Stimulated activated naive CD8-positive, alpha-beta T cell treated with anti-CD3 and anti-CD28 coated beads, Interleukin-15, Interleukin-2, amounts not matched to agents 100 ng/mL and 50 ng/mL, for 24 hours (primary cell): ENCODE data around the gene KCNH4.

Experiments used
- H3K27ac Mint-ChIP-seq: one replicate; pipeline ENCODE4 v1.8.0; 2021; ENCODE audit warnings: mild to moderate bottlenecking, mixed read lengths
- H3K27me3 Mint-ChIP-seq: one replicate; pipeline ENCODE4 v1.8.0; 2021; ENCODE audit warnings: mixed read lengths
- H3K36me3 Mint-ChIP-seq: one replicate; pipeline ENCODE4 v1.8.0; 2021; ENCODE audit warnings: low read depth, mixed read lengths
- H3K4me1 Mint-ChIP-seq: one replicate; pipeline ENCODE4 v1.8.0; 2021; ENCODE audit warnings: low read depth, mixed read lengths
- H3K4me3 Mint-ChIP-seq: one replicate; pipeline ENCODE4 v1.8.0; 2021; ENCODE audit warnings: mild to moderate bottlenecking, mixed read lengths
- H3K9me3 Mint-ChIP-seq: one replicate; pipeline ENCODE4 v1.8.0; 2021; ENCODE audit warnings: mixed read lengths

The KCNH4 gene

GRCh38 chr17:42126836-42127235, 54.1 kb downstream of the KCNH4 start:
- peak overlapping the region; percentile 14 for H3K27ac Mint-ChIP-seq
- H3K27me3 Mint-ChIP-seq = no peaks in the 10 kb centered on the region
- no peaks in the 10 kb centered on the region for H3K9me3 Mint-ChIP-seq
- H3K4me3 Mint-ChIP-seq = no peak overlapping the region
- peaks cover 21% of the 10 kb centered on the region for H3K4me1 Mint-ChIP-seq
- H3K36me3 Mint-ChIP-seq = peaks cover 43% of the 10 kb centered on the region

DNA sequence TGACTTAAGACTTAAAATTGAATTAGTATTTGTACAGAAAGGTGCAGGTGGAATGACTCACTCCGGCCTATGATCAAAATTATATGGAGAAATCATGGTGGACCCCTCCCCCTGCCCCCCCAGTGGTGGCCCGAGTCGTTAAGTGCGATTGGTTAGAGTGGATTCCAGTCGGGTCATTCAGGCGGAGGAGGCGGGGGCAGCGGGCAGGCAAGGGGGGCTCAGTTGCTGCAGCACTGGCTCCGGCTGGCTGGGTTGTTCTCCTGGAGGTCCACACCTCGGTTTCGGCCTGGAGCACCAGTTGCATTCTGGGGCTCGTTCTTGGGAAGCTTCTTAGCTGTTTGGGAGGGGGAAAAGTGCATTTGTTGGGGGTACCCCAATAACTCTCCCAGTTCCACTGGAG, 55.4 kb downstream of the KCNH4 start:
- Mint-ChIP-seq H3K27ac (no peak overlapping the region), H3K9me3 (no peaks in the 10 kb centered on the region), H3K36me3 (peaks cover 36% of the 10 kb centered on the region), H3K27me3 (no peaks in the 10 kb centered on the region), H3K4me3 (no peak overlapping the region), H3K4me1 (peaks cover 15% of the 10 kb centered on the region)

GRCh38 chr17:42124256-42124655, 56.7 kb downstream of the KCNH4 start:
- Mint-ChIP-seq H3K36me3 (peaks cover 26% of the 10 kb centered on the region), H3K9me3 (no peaks in the 10 kb centered on the region), H3K27ac (no peak overlapping the region), H3K4me1 (peaks cover 25% of the 10 kb centered on the region), H3K27me3 (no peaks in the 10 kb centered on the region), H3K4me3 (no peak overlapping the region)

DNA sequence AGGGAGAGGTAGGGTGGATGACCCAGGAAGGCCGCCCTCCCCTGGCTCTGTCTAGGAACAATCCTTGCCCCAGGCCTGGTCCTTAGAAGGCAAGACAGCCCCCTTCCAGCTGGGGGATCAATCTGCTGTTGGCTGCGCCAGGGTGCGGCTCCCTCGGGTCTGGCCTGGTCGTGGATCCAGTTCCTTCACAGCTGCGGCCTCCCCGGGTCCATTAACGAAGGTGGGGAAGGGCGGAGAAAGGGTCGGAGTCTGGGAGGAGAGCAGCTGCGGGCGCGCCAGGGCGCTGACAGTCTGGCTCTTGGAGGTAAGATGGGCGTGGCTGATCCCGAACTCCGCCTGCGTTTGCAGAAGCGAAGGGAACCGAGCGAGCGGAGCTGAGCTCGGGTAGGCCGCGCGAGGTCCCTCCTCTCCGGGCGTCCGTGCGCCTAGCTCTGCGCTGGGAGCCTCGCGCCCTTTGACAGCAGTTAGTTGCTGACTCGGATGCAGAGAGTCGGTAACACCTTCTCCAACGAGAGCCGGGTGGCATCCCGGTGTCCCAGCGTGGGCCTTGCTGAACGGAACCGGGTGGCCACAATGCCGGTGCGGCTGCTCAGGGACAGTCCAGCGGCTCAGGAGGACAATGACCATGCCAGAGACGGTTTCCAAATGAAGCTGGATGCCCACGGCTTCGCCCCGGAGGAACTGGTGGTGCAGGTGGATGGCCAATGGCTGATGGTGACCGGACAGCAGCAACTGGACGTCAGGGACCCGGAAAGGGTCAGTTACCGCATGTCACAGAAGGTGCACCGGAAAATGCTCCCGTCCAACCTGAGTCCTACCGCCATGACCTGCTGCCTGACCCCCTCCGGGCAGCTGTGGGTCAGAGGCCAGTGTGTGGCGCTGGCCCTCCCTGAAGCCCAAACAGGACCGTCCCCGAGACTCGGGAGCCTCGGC, 58.3 kb downstream of the KCNH4 start, which contains the start of gene HSPB9:
HSPB9 (plus strand) TSS at position 434 of the 933 bp plus-strand sequence; CDS start at position 481, 47 bp downstream.
- Mint-ChIP-seq H3K36me3 (peaks cover 27% of the 10 kb centered on the region), H3K4me1 (peaks cover 25% of the 10 kb centered on the region)

GRCh38 chr17:42120770-42121769, 59.9 kb downstream of the KCNH4 start, which contains the start of gene KAT2A:
KAT2A (minus strand) TSS chr17:42121367; CDS start chr17:42121304, 63 bp downstream.
- Mint-ChIP-seq H3K27ac (peak within 1 kb of the TSS; percentile 78), H3K9me3 (no peaks in the 10 kb centered on the region), H3K4me3 (peak within 1 kb of the TSS; percentile 77), H3K27me3 (no peaks in the 10 kb centered on the region), H3K36me3 (peaks cover 30% of the 10 kb centered on the region), H3K4me1 (peaks cover 35% of the 10 kb centered on the region)

More for the DNA sequence above, 58.3 kb downstream of the KCNH4 start, which contains the start of gene HSPB9:
- Mint-ChIP-seq H3K4me3 (peak within 1 kb of the TSS; percentile 77), H3K27ac (peak within 1 kb of the TSS; percentile 78), H3K27me3 (no peaks in the 10 kb centered on the region), H3K9me3 (no peaks in the 10 kb centered on the region)

- no peaks in the 10 kb centered on the region for H3K27me3 Mint-ChIP-seq
These were observed 60.7 kb downstream of the KCNH4 start for GRCh38 chr17:42120161-42120769.

DNA sequence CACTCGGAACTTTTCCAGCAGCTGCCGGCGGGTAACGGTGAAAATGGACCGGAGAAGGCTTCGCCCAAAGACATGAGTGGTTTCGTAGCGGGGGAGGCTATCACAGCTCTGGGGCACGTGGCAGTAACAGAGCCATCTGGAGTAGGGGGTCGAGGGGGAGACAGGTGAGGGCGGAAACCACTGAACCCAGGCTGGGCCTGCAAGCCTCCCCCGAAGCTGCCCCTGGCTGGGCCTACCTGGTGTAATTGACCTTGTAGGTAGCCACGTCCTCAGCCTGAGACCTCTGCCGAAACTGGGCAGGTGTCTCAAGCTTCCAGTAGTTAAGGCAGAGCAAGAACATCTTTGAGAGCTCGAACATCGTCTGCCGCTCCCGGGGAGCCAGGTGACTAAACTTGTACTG, 61.6 kb downstream of the KCNH4 start:
- no peak overlapping the region for H3K27ac Mint-ChIP-seq
- peaks cover 41% of the 10 kb centered on the region for H3K4me1 Mint-ChIP-seq
- H3K9me3 Mint-ChIP-seq = no peaks in the 10 kb centered on the region
- peaks cover 37% of the 10 kb centered on the region for H3K36me3 Mint-ChIP-seq
- peak overlapping the region; percentile 5 for H3K4me3 Mint-ChIP-seq
- no peaks in the 10 kb centered on the region for H3K27me3 Mint-ChIP-seq

More at GRCh38 chr17:42120161-42120769, 60.7 kb downstream of the KCNH4 start:
- H3K4me1 Mint-ChIP-seq = peaks cover 41% of the 10 kb centered on the region
- H3K27ac Mint-ChIP-seq = peak overlapping the region; percentile 51
- no peaks in the 10 kb centered on the region for H3K9me3 Mint-ChIP-seq
- peaks cover 31% of the 10 kb centered on the region for H3K36me3 Mint-ChIP-seq
- H3K4me3 Mint-ChIP-seq = peak overlapping the region; percentile 77

DNA sequence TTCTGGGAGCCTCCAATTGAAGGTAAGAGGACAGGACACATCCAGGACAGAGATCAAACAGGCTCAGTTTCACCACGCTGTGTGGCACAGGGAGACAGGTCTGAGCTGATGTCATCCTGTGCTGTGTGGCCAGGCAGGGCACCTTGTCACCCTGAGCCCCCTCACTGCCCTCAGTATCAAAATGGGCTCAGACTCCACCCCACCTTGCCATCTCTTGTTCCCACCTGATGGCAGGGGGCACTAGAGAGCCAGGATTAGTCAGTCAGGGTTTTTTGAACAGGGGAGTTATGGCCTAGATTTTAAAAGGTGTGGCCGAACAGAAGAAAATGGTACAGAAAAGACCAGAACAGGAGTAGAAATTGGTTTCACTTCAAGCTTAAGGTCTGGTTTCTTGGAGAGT, 62.4 kb downstream of the KCNH4 start:
- no peaks in the 10 kb centered on the region for H3K9me3 Mint-ChIP-seq
- no peak overlapping the region for H3K27ac Mint-ChIP-seq
- peaks cover 39% of the 10 kb centered on the region for H3K36me3 Mint-ChIP-seq
- no peak overlapping the region for H3K4me3 Mint-ChIP-seq
- H3K27me3 Mint-ChIP-seq = no peaks in the 10 kb centered on the region
- H3K4me1 Mint-ChIP-seq = peaks cover 41% of the 10 kb centered on the region

- H3K36me3 Mint-ChIP-seq = peaks cover 40% of the 10 kb centered on the region
- H3K9me3 Mint-ChIP-seq = no peaks in the 10 kb centered on the region
- H3K27ac Mint-ChIP-seq = no peak overlapping the region
- no peak overlapping the region for H3K4me3 Mint-ChIP-seq
- H3K4me1 Mint-ChIP-seq = peaks cover 41% of the 10 kb centered on the region
- no peaks in the 10 kb centered on the region for H3K27me3 Mint-ChIP-seq
These were observed 62.8 kb downstream of the KCNH4 start for GRCh38 chr17:42118126-42118510.

- Mint-ChIP-seq H3K36me3 (peaks cover 40% of the 10 kb centered on the region), H3K4me1 (peaks cover 45% of the 10 kb centered on the region), H3K4me3 (no peak overlapping the region), H3K27ac (no peak overlapping the region), H3K27me3 (no peaks in the 10 kb centered on the region), H3K9me3 (no peaks in the 10 kb centered on the region)
These were observed 63.4 kb downstream of the KCNH4 start for GRCh38 chr17:42117397-42118125.

DNA sequence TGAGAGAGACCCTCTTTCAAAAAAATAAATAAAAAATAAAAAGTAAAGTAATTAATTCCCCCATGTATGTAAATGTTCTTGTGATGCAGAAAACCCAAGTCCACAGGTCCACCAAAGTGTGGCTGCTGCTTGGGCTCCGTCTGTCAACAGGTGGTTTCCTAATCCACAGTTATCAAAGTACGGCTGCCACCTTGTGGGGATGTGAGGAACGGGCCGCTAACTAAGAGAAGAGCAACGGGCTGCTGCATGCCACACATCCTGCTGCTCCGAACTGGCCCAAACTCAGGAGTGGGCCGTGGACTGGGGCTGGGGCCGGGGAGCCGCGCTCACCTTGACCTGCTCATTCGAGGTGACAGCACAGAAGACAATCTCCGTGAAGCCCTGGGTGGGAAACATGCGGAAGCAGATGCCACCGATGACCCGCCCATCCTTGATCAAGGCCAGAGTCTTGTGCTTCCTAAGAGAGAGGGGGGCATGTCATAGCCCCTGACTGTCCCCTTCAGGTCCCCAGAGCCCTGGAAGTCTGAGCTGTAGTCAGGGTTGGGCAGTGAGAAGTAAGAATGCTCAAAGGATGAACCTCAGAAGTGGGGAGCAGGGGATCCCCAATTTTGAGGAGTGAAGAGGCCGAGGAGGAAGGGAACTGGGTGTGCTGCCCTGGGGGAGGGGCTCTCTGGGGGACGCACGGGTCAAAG, 64.1 kb downstream of the KCNH4 start:
- Mint-ChIP-seq H3K27ac (no peak overlapping the region), H3K27me3 (no peaks in the 10 kb centered on the region), H3K4me3 (no peak overlapping the region), H3K4me1 (peaks cover 50% of the 10 kb centered on the region), H3K36me3 (peaks cover 40% of the 10 kb centered on the region), H3K9me3 (no peaks in the 10 kb centered on the region)

GRCh38 chr17:42114118-42114517, 66.8 kb downstream of the KCNH4 start:
- H3K36me3 Mint-ChIP-seq = peaks cover 40% of the 10 kb centered on the region
- H3K4me3 Mint-ChIP-seq = no peak overlapping the region
- H3K27me3 Mint-ChIP-seq = no peaks in the 10 kb centered on the region
- peak overlapping the region; percentile 19 for H3K27ac Mint-ChIP-seq
- no peaks in the 10 kb centered on the region for H3K9me3 Mint-ChIP-seq
- peaks cover 52% of the 10 kb centered on the region for H3K4me1 Mint-ChIP-seq

DNA sequence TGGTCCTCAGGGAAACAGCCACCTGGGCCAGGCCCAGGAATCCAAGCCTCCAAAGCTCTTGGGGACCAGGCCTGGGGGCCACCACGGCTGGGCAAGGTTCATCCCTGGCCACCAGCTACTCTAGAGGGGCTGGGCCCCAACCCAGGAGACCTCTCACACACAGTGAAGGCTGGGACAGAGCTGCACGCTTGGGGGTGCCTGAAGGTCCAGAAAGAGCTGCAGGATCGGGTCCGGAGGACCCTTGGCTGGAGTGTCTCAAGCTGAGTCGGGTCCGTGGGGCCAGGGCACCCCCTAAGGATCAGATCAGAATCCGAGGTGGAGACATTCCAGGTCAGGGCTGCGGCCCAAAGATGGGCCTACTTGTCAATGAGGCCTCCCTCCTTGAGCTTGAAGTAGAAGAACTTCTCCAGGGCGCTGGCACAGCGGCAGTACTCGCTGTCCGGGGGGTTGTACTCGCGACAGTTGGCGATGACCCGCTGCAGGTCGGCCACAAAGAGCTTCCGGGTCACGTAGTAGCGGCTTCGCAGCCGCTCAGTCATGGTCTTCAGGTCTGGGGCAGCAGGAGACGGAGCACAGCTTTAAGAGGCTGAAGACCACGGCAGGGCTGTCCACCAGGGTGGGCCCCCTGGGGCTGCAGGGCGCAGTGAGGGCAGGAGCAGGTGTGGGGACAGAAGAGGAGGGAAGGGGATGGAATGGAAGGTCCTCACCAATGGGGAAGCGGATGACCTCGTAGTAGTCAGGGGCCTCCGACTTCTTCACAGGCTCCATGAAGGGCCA, 67.5 kb downstream of the KCNH4 start:
- Mint-ChIP-seq H3K9me3 (no peaks in the 10 kb centered on the region), H3K27me3 (no peaks in the 10 kb centered on the region), H3K4me1 (peaks cover 46% of the 10 kb centered on the region), H3K36me3 (peaks cover 34% of the 10 kb centered on the region), H3K27ac (peak overlapping the region; percentile 97), H3K4me3 (no peak overlapping the region)
